Lower leg skin (tissue), 4 donors: ENCODE measurements around the gene FAP. TPM values are rescaled to one million over a fixed set of nuclear protein-coding genes. Genes with fewer than 3 reads are reported as not detected.
A peak's percentile ranks its signal among the peaks of the same experiment; 100 is the strongest.

Source experiments
- DNase-seq, 2 donors: peaks; one replicate each; pipeline ENCODE4 v3.0.0-alpha.2; 2019; ENCODE audit warnings: low spot score in 2 of 2
- H3K4me3 ChIP-seq: fragments of 200-600 bp; sonication (generic); 2 replicates; pipeline ENCODE4 v1.5.1; 2017; ENCODE audit warnings: mild to moderate bottlenecking, low read depth; ENCODE audit not compliant: poor library complexity, severe bottlenecking
- CTCF ChIP-seq, 3 donors: fragments of 450-650 bp; IDR thresholded peaks; one replicate each; pipeline ENCODE4 v1.5.1; 2016; ENCODE audit warnings: antibody characterized with exemption in 3 of 3, mild to moderate bottlenecking in 3 of 3, moderate library complexity in 2 of 3
- POLR2A ChIP-seq, 2 donors: fragments of 450-650 bp; IDR thresholded peaks; one replicate each; pipeline ENCODE4 v1.6.1; 2016 to 2017; ENCODE audit warnings: antibody characterized with exemption in 2 of 2, mild to moderate bottlenecking in 1 of 2, moderate library complexity in 1 of 2
- WGBS, 2 donors: methylation state at CpG; one replicate each; pipeline ENCODE4 v1.1.5; 2018; 5-methylcytosine and 5-hydroxymethylcytosine counted together
- intact Hi-C: fragments of 100-400 bp; cut with DNase I; formaldehyde crosslinking; loops from one replicate; pipeline ENCODE4 v1.15.0; 2023; ENCODE audit warnings: low total_unique reads
- total RNA-seq, 4 donors: library from RNA; depleted of rRNA; stranded (reverse); fragments of >200 nt; gene quantifications; one replicate each; pipeline ENCODE4 v1.1.0, GENCODE V29; 2016

Gene FAP
- total RNA-seq, 4 donors from 2014 or later, result 1.7 to 8.7 (median 2.5) TPM

GRCh38 chr2:162232027-162232426 is 11.2 kb downstream of the FAP start:
- H3K4me3 ChIP-seq, result no peak overlapping the region
- WGBS, 2 donors, result 65 to 71% methylated on average over 2 of the region's 2 CpGs
- TF ChIP-seq POLR2A (IDR thresholded peaks at IDR 0.05) (no peak), CTCF (IDR thresholded peaks at IDR 0.05) (no peak)
- intact Hi-C loops, result no loop called here
- no peak for DNase-seq

- TF ChIP-seq POLR2A (IDR thresholded peaks at IDR 0.05) (no peak), CTCF (IDR thresholded peaks at IDR 0.05) (no peak)
- intact Hi-C loops, result no loop called here
- DNase-seq, result no peak
- H3K4me3 ChIP-seq, result no peak overlapping the region
- 61 to 95% methylated on average over 1 of the region's 1 CpG for whole genome bisulfite sequencing, 2 donors
Observed at GRCh38 chr2:162230761-162231160, 12.5 kb downstream of the FAP start.

- TF ChIP-seq CTCF (IDR thresholded peaks at IDR 0.05) (no peak), POLR2A (IDR thresholded peaks at IDR 0.05) (no peak)
- intact Hi-C loops, result no loop called here
- no peak for DNase-seq
- H3K4me3 ChIP-seq, result no peak overlapping the region
Observed at GRCh38 chr2:162226836-162227235, 16.4 kb downstream of the FAP start.

GRCh38 chr2:162221064-162221463 is 22.2 kb downstream of the FAP start:
- intact Hi-C loops, result loop anchor here (5.0 kb wide), 1 partner anchor 76 kb away; no protein-coding TSS in a partner anchor
- peak; percentile 53 to 91 for DNase-seq
- TF ChIP-seq POLR2A (IDR thresholded peaks at IDR 0.05) (no peak), CTCF (IDR thresholded peaks at IDR 0.05) (peak in 1 of 3 donors; percentile 56)
- H3K4me3 ChIP-seq, result no peak overlapping the region
- 62 to 65% methylated on average over 11 of the region's 11 CpGs for WGBS, 2 donors

- H3K4me3 ChIP-seq, result no peak overlapping the region
- TF ChIP-seq POLR2A (IDR thresholded peaks at IDR 0.05) (no peak), CTCF (IDR thresholded peaks at IDR 0.05) (no peak)
- WGBS, 2 donors, result 42 to 51% methylated on average over 1 of the region's 1 CpG
- DNase-seq, result no peak
- intact Hi-C loops, result loop anchor here (5.0 kb wide), 1 partner anchor 77 kb away; no protein-coding TSS in a partner anchor
Observed at GRCh38 chr2:162220368-162220767, 22.9 kb downstream of the FAP start.

- intact Hi-C loops, result no loop called here
- TF ChIP-seq POLR2A (IDR thresholded peaks at IDR 0.05), result no peak
- no peak for TF ChIP-seq CTCF (IDR thresholded peaks at IDR 0.05)
- no peak overlapping the region for H3K4me3 ChIP-seq
- WGBS, 2 donors, result 50 to 67% methylated on average over 4 of the region's 4 CpGs
- no peak for DNase-seq
Observed at GRCh38 chr2:162219426-162219825, 23.8 kb downstream of the FAP start.
